OCI-LY1 (cell line): ENCODE data around the gene MPI.

Experiments used
- H2AFZ ChIP-seq: fragments of 200-600 bp; sonication (generic), shearing (Covaris generic); 2 replicates; pipeline ENCODE4 v1.6.0; 2014; ENCODE audit warnings: antibody characterized with exemption, mild to moderate bottlenecking, low read length
- H3F3A ChIP-seq: fragments of 200-600 bp; sonication (generic), shearing (Covaris generic); 2 replicates; pipeline ENCODE4 v1.6.0; 2014; ENCODE audit warnings: mild to moderate bottlenecking, antibody characterized with exemption, low read length, moderate library complexity; ENCODE audit not compliant: insufficient read depth
- H3K27ac ChIP-seq: fragments of 200-600 bp; sonication (generic); 2 replicates; pipeline ENCODE4 v1.5.1; 2014; ENCODE audit warnings: low read length, mixed run types, mild to moderate bottlenecking, low read depth; ENCODE audit not compliant: poor library complexity, severe bottlenecking
- H3K27me3 ChIP-seq: fragments of 200-600 bp; sonication (generic); 2 replicates; pipeline ENCODE4 v1.6.0; 2014; ENCODE audit warnings: antibody characterized with exemption, mild to moderate bottlenecking, low read length, moderate library complexity; ENCODE audit not compliant: insufficient read depth
- H3K36me3 ChIP-seq: fragments of 200-600 bp; sonication (generic); 2 replicates; pipeline ENCODE4 v1.6.1; 2014; ENCODE audit warnings: mild to moderate bottlenecking, antibody characterized with exemption, low read length, moderate library complexity, mixed read lengths; ENCODE audit not compliant: insufficient read depth
- H3K4me1 ChIP-seq: fragments of 200-600 bp; sonication (generic); 2 replicates; pipeline ENCODE4 v1.5.1; 2014; ENCODE audit warnings: mild to moderate bottlenecking, low read length, moderate library complexity; ENCODE audit not compliant: insufficient read depth, severe bottlenecking
- H3K4me2 ChIP-seq: fragments of 200-600 bp; sonication (generic), shearing (Covaris generic); 2 replicates; pipeline ENCODE4 v1.6.1; 2014; ENCODE audit warnings: low read length
- H3K4me3 ChIP-seq: fragments of 200-600 bp; sonication (generic); 2 replicates; pipeline ENCODE4 v1.5.1; 2014; ENCODE audit warnings: low read length, low read depth, mild to moderate bottlenecking, mixed read lengths; ENCODE audit not compliant: poor library complexity, severe bottlenecking
- H3K79me2 ChIP-seq: fragments of 200-600 bp; shearing (Covaris generic); 2 replicates; pipeline ENCODE4 v1.6.1; 2016; ENCODE audit warnings: mixed run types, low read length, mixed read lengths; ENCODE audit not compliant: insufficient read depth
- H3K9ac ChIP-seq: fragments of 200-600 bp; sonication (generic), shearing (Covaris generic); 2 replicates; pipeline ENCODE4 v1.6.1; 2014; ENCODE audit warnings: mild to moderate bottlenecking, low read length, mixed read lengths
- H3K9me2 ChIP-seq: fragments of 200-600 bp; sonication (generic), shearing (Covaris generic); 2 replicates; pipeline ENCODE4 v1.6.1; 2014; ENCODE audit warnings: low read depth, mild to moderate bottlenecking, low read length, mixed read lengths
- H3K9me3 ChIP-seq: fragments of 200-600 bp; shearing (Covaris generic); 2 replicates; pipeline ENCODE4 v1.6.1; 2014; ENCODE audit warnings: low read length, mixed read lengths
- H4K20me1 ChIP-seq: fragments of 200-600 bp; sonication (generic), shearing (Covaris generic); 2 replicates; pipeline ENCODE4 v1.6.0; 2016; ENCODE audit warnings: mild to moderate bottlenecking, low read length; ENCODE audit not compliant: insufficient read depth
- EZH2 ChIP-seq: fragments of 200-600 bp; sonication (generic), shearing (Covaris generic); IDR thresholded peaks from 2 replicates; pipeline ENCODE4 v1.8.0; 2017; ENCODE audit warnings: borderline replicate concordance, mixed run types, mild to moderate bottlenecking, antibody characterized with exemption, low read length, moderate library complexity, mixed read lengths
- TF ChIP-seq, protein P1 (sequence below): fragments of 200-600 bp; sonication (generic), shearing (Covaris generic); IDR thresholded peaks from 2 replicates; pipeline ENCODE4 v1.5.1; 2017; ENCODE audit warnings: mild to moderate bottlenecking, antibody characterized with exemption, low read length, moderate library complexity, mixed read lengths

MPI gene

DNA sequence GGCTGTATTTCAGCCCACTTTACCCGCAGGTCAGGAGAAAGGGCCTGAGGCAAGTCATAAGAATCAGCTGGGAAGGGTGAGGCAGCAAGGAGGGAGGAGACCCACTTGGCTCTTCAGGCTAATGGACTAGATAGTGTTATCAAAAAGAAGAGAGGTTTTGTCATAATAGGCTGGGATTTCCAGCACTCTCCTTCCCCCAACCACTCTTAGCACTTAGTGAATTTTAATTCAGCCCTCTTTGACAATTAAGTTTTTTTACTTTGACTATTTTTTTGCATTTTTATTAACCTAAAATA lies 771 bp downstream of the MPI start:
- no peak overlapping the region for H2AFZ ChIP-seq

DNA sequence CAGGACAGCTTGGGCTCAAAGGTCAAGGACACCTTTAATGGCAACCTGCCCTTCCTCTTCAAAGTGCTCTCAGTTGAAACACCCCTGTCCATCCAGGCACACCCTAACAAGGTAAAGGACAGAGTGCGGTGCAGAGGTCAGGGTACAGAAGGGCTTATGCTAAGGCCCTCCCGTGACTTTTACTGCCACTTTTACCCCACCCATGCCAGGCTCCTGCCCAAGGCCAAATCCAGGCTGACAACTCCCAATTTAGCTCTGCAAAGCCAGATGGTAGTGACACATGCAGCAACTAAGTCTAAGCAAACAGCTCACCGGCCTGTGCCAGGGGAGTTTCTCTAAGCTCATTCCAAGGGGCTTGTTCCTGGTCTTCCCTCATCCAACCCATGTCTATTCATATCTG lies 1.6 kb downstream of the MPI start:
- 0 out of 2 replicates have a peak overlapping the region, but pooled peaks have one; percentile 93 for H3K4me2 ChIP-seq

More for the DNA sequence above, 771 bp downstream of the MPI start:
- H3K27ac ChIP-seq: peak overlapping the region; percentile 22
- H3K4me2 ChIP-seq: peak overlapping the region; percentile 93
- H3K9me2 ChIP-seq: no peaks in the 10 kb centered on the region
- peaks cover 30% of the 10 kb centered on the region for H3K36me3 ChIP-seq
- H4K20me1 ChIP-seq: no peaks in the 10 kb centered on the region
- no peaks in the 10 kb centered on the region for H3K79me2 ChIP-seq
- peak overlapping the region; percentile 76 for H3K4me3 ChIP-seq
- H3K9me3 ChIP-seq: no peaks in the 10 kb centered on the region
- TF ChIP-seq, protein P1, sequence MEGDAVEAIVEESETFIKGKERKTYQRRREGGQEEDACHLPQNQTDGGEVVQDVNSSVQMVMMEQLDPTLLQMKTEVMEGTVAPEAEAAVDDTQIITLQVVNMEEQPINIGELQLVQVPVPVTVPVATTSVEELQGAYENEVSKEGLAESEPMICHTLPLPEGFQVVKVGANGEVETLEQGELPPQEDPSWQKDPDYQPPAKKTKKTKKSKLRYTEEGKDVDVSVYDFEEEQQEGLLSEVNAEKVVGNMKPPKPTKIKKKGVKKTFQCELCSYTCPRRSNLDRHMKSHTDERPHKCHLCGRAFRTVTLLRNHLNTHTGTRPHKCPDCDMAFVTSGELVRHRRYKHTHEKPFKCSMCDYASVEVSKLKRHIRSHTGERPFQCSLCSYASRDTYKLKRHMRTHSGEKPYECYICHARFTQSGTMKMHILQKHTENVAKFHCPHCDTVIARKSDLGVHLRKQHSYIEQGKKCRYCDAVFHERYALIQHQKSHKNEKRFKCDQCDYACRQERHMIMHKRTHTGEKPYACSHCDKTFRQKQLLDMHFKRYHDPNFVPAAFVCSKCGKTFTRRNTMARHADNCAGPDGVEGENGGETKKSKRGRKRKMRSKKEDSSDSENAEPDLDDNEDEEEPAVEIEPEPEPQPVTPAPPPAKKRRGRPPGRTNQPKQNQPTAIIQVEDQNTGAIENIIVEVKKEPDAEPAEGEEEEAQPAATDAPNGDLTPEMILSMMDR: no peak
- TF ChIP-seq EZH2: no peak
- no peaks in the 10 kb centered on the region for H3K27me3 ChIP-seq
- H3K4me1 ChIP-seq: peaks cover 18% of the 10 kb centered on the region
- H3K9ac ChIP-seq: peak overlapping the region; percentile 81
- no peaks in the 10 kb centered on the region for H3F3A ChIP-seq

DNA sequence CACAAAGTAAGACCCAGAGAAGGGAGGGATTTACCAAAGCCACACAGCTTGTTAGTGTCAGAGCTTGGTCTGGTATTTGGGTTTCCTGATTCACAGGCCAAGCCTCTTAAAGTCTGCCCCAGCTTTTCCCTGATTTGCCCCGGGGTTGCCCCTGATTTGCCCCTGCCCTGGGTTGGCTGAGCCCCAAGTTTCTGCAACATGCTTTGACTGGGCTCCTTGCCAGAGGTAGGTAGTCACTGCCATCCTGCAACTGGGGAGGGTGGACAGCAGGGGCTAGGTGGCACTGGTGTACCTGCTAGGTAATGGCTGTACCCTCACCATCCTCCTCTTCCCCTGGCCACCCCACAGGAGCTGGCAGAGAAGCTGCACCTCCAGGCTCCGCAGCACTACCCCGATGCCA lies 2.5 kb downstream of the MPI start:
- H2AFZ ChIP-seq: no peak overlapping the region
- H4K20me1 ChIP-seq: no peaks in the 10 kb centered on the region
- no peaks in the 10 kb centered on the region for H3K79me2 ChIP-seq
- no peaks in the 10 kb centered on the region for H3F3A ChIP-seq
- no peaks in the 10 kb centered on the region for H3K27me3 ChIP-seq
- H3K9ac ChIP-seq: no peak overlapping the region
- peaks cover 43% of the 10 kb centered on the region for H3K36me3 ChIP-seq
- TF ChIP-seq EZH2: no peak
- TF ChIP-seq, protein P1: no peak
- no peak overlapping the region for H3K27ac ChIP-seq
- H3K4me1 ChIP-seq: peaks cover 18% of the 10 kb centered on the region
- no peaks in the 10 kb centered on the region for H3K9me3 ChIP-seq
- no peaks in the 10 kb centered on the region for H3K9me2 ChIP-seq
- no peak overlapping the region for H3K4me3 ChIP-seq
- H3K4me2 ChIP-seq: no peak overlapping the region

More for the DNA sequence above, 1.6 kb downstream of the MPI start:
- Histone ChIP-seq H3K9ac (no peak overlapping the region; the same call in 1 of the 2 replicates), H4K20me1 (no peaks in the 10 kb centered on the region), H3K9me2 (no peaks in the 10 kb centered on the region), H3F3A (no peaks in the 10 kb centered on the region), H3K27ac (no peak overlapping the region), H3K27me3 (no peaks in the 10 kb centered on the region), H3K79me2 (no peaks in the 10 kb centered on the region), H3K4me3 (no peak overlapping the region), H2AFZ (no peak overlapping the region), H3K4me1 (peaks cover 18% of the 10 kb centered on the region), H3K9me3 (no peaks in the 10 kb centered on the region), H3K36me3 (peaks cover 34% of the 10 kb centered on the region)
- TF ChIP-seq, protein P1: no peak
